Measurements from ENCODE around the gene PRELID3B.

The PRELID3B gene

GRCh38 chr20:59007665-59008511, 34.7 kb downstream of the PRELID3B start:
- no peak for DNase-seq

GRCh38 chr20:59006864-59007664, 35.5 kb downstream of the PRELID3B start, which contains the start of gene CTSZ:
Gene CTSZ (minus strand): TSS chr20:59007254. CDS start chr20:59007128, 126 bp downstream.
- no peak for DNase-seq

- no peak for DNase-seq
Measured at GRCh38 chr20:59006167-59006863, 36.3 kb downstream of the PRELID3B start.

- no peak for DNase-seq
Measured at GRCh38 chr20:59005523-59006166, 36.9 kb downstream of the PRELID3B start.

- DNase-seq = no peak
Measured at GRCh38 chr20:59004763-59005522, 37.6 kb downstream of the PRELID3B start.

GRCh38 chr20:59004493-59004762, 38.2 kb downstream of the PRELID3B start:
- DNase-seq = peak; percentile 55

- no peak for DNase-seq
Measured at GRCh38 chr20:59003836-59004492, 38.6 kb downstream of the PRELID3B start.

GRCh38 chr20:59002874-59003399, 39.6 kb downstream of the PRELID3B start:
- DNase-seq = no peak

- DNase-seq = no peak
Measured at GRCh38 chr20:59002388-59002787, 40.2 kb downstream of the PRELID3B start.

GRCh38 chr20:59001449-59002171, 41.0 kb downstream of the PRELID3B start:
- no peak for DNase-seq

- DNase-seq = no peak
Measured at GRCh38 chr20:59001068-59001448, 41.5 kb downstream of the PRELID3B start.

GRCh38 chr20:59000326-59000725, 42.3 kb downstream of the PRELID3B start:
- DNase-seq = no peak

GRCh38 chr20:58998656-58999055, 43.9 kb downstream of the PRELID3B start:
- no peak for DNase-seq

- no peak for DNase-seq
Measured at GRCh38 chr20:58997141-58997770, 45.3 kb downstream of the PRELID3B start.

- no peak for DNase-seq
Measured at GRCh38 chr20:58996226-58996611, 46.4 kb downstream of the PRELID3B start.

- DNase-seq = no peak
Measured at GRCh38 chr20:58995461-58996225, 46.9 kb downstream of the PRELID3B start.

- no peak for DNase-seq
Measured at GRCh38 chr20:58994390-58995159, 48.0 kb downstream of the PRELID3B start.

Measured in effector CD4-positive, alpha-beta T cell (primary cell).